ENCODE measurements around the gene HYI.
"Not testable (repeated sequence)": the region's sequence is repeated elsewhere in the genome, so short reads cannot be mapped to it uniquely, and the experiment has no call there.

HYI gene

GRCh38 chr1:43426221-43426620 is 27.5 kb downstream of the HYI start:
- no peak for DNase-seq

- DNase-seq, result no peak
These were observed 28.7 kb downstream of the HYI start for GRCh38 chr1:43425045-43425444.

- no peak for DNase-seq
These were observed 29.8 kb downstream of the HYI start for GRCh38 chr1:43423672-43424550.

GRCh38 chr1:43422995-43423671 is 30.6 kb downstream of the HYI start:
- no peak for DNase-seq

GRCh38 chr1:43421976-43422750 is 31.6 kb downstream of the HYI start:
- DNase-seq, result no peak

- no peak for DNase-seq
These were observed 32.3 kb downstream of the HYI start for GRCh38 chr1:43421396-43421795.

GRCh38 chr1:43420874-43421273 is 32.9 kb downstream of the HYI start:
- no peak for DNase-seq

- DNase-seq, result no peak
These were observed 33.9 kb downstream of the HYI start for GRCh38 chr1:43419627-43420425.

GRCh38 chr1:43418858-43419257 is 34.9 kb downstream of the HYI start:
- no peak for DNase-seq

GRCh38 chr1:43415901-43416300 is 37.8 kb downstream of the HYI start:
- DNase-seq, result no peak

- peak; percentile 51 for DNase-seq
These were observed 39.0 kb downstream of the HYI start for GRCh38 chr1:43414634-43415223.

GRCh38 chr1:43413426-43413825 is 40.3 kb downstream of the HYI start:
- DNase-seq, result not testable (repeated sequence)

GRCh38 chr1:43410571-43410970 is 43.2 kb downstream of the HYI start:
- DNase-seq, result no peak

GRCh38 chr1:43405876-43406234 is 47.9 kb downstream of the HYI start:
- DNase-seq, result no peak

- DNase-seq, result no peak
These were observed 48.4 kb downstream of the HYI start for GRCh38 chr1:43405219-43405875.

GRCh38 chr1:43404353-43404752 is 49.4 kb downstream of the HYI start:
- no peak for DNase-seq

GRCh38 chr1:43402089-43402865 is 51.5 kb downstream of the HYI start:
- DNase-seq, result no peak
